ENCODE measurements around the gene ACD.

The ACD gene

GRCh38 chr16:67651847-67652246 lies 8.2 kb downstream of the ACD start:
- H3K4me3 ChIP-seq (ENCODE audit: low read length), result no peak overlapping the region
- DNase-seq (ENCODE audit: low read depth), result no peak
- no peak for TF ChIP-seq CTCF (IDR thresholded peaks at IDR 0.05; ENCODE audit: insufficient read depth, low read depth, low read length, missing control alignments)

GRCh38 chr16:67651039-67651438 lies 9.0 kb downstream of the ACD start:
- no peak for TF ChIP-seq CTCF (IDR thresholded peaks at IDR 0.05; ENCODE audit: insufficient read depth, low read depth, low read length, missing control alignments)
- no peak overlapping the region for H3K4me3 ChIP-seq (ENCODE audit: low read length)
- no peak for DNase-seq (ENCODE audit: low read depth)

GRCh38 chr16:67650023-67650422 lies 10.0 kb downstream of the ACD start:
- no peak for TF ChIP-seq CTCF (IDR thresholded peaks at IDR 0.05; ENCODE audit: insufficient read depth, low read depth, low read length, missing control alignments)
- no peak overlapping the region for H3K4me3 ChIP-seq (ENCODE audit: low read length)
- no peak for DNase-seq (ENCODE audit: low read depth)

- H3K4me3 ChIP-seq (ENCODE audit: low read length), result no peak overlapping the region
- no peak for DNase-seq (ENCODE audit: low read depth)
- TF ChIP-seq CTCF (IDR thresholded peaks at IDR 0.05; ENCODE audit: insufficient read depth, low read depth, low read length, missing control alignments), result no peak
Measured at GRCh38 chr16:67649494-67649931, 10.5 kb downstream of the ACD start.

GRCh38 chr16:67648764-67649407 lies 11.2 kb downstream of the ACD start:
- no peak for DNase-seq (ENCODE audit: low read depth)
- no peak for TF ChIP-seq CTCF (IDR thresholded peaks at IDR 0.05; ENCODE audit: insufficient read depth, low read depth, low read length, missing control alignments)
- H3K4me3 ChIP-seq (ENCODE audit: low read length), result no peak overlapping the region

DNA sequence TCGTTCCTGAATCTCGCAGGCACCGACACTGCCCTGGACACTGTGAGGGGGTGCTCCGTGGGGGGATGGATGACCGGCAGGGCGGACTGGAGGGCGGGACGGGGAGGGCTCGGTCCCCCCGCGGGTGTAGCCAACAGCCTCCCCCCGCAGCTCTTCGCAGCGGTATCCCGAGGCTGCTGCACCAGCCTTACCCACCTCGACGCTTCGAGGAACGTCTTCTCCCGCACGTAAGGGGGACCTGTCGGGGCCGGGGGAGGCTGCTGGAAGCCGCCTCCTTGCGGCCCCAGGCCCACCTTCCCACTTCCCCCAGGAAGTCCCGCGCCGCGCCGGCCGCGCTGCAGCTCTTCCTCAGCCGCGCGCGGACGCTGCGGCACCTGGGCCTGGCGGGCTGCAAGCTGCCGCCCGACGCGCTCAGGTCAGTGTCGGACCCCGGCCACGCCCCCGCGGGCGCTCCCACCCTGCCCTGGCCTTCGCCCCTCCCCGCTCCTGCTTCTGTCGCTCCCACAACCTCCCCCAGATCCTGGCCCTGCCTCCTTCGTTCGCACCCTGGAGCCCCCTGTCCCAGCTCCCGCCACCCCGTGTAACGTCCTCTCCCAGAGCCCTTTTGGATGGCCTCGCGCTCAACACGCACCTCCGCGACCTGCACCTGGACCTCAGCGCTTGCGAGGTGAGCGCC lies 11.8 kb downstream of the ACD start:
- no peak for DNase-seq (ENCODE audit: low read depth)
- no peak overlapping the region for H3K4me3 ChIP-seq (ENCODE audit: low read length)
- TF ChIP-seq CTCF (IDR thresholded peaks at IDR 0.05; ENCODE audit: insufficient read depth, low read depth, low read length, missing control alignments), result no peak

- no peak for TF ChIP-seq CTCF (IDR thresholded peaks at IDR 0.05; ENCODE audit: insufficient read depth, low read depth, low read length, missing control alignments)
- H3K4me3 ChIP-seq (ENCODE audit: low read length), result no peak overlapping the region
- DNase-seq (ENCODE audit: low read depth), result no peak
Measured at GRCh38 chr16:67647681-67648080, 12.4 kb downstream of the ACD start.
